HG03060 (cell line): ENCODE results near the gene GRAMD2A.

Source experiments
- ATAC-seq: cut with Tn5 transposase; IDR thresholded peaks from one replicate; pipeline ENCODE4 v1.9.1; 2021; ENCODE audit warnings: low read depth, moderate number of reproducible peaks; ENCODE audit not compliant: unreplicated experiment

The GRAMD2A gene

GRCh38 chr15:72169236-72169920, 28.2 kb downstream of the GRAMD2A start:
- ATAC-seq, result no peak

DNA sequence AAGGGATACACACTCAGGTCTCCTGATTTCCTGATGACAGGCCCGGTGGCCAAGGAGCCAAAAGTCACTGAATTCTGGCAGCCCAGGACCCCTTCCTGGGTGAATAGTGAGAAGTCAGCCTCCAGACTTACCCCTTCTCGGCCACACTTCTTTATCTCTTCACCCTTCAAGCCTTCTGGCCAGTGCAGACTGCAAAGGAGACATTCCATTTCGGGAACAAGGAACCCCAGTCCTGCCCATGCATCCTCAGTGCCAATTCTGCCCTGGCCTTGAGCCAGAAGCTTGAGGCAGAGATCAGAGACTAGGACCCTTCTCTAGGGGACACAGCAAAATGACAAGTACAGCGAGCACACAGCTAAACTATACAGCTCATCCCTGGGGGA, 28.8 kb downstream of the GRAMD2A start:
- no peak for ATAC-seq

GRCh38 chr15:72168131-72168807, 29.3 kb downstream of the GRAMD2A start:
- no peak for ATAC-seq

GRCh38 chr15:72167445-72167844, 30.1 kb downstream of the GRAMD2A start:
- ATAC-seq, result no peak

GRCh38 chr15:72166716-72167417, 30.7 kb downstream of the GRAMD2A start:
- no peak for ATAC-seq

- no peak for ATAC-seq
These were observed 33.9 kb downstream of the GRAMD2A start for GRCh38 chr15:72163719-72164118.

DNA sequence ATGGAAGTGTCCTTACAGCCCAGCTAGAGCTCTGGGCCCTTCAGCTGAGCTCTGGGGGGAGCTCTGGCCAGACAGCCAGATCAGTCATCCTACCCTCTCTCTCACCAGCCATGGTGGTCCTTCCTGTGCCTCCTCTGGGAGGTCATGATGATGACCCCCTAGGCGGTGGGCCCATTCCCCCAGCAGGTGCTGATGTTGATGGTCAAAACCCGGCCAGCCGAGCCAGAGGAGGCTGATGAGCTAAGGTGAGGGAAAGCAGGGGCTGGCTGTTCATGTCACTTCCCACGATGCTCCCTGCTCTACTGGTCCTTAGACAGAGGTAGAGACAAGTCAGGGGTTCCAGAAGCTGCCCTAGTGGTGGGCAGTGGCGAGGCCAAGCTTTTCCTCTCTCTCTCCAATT, 35.0 kb downstream of the GRAMD2A start:
- ATAC-seq, result no peak

DNA sequence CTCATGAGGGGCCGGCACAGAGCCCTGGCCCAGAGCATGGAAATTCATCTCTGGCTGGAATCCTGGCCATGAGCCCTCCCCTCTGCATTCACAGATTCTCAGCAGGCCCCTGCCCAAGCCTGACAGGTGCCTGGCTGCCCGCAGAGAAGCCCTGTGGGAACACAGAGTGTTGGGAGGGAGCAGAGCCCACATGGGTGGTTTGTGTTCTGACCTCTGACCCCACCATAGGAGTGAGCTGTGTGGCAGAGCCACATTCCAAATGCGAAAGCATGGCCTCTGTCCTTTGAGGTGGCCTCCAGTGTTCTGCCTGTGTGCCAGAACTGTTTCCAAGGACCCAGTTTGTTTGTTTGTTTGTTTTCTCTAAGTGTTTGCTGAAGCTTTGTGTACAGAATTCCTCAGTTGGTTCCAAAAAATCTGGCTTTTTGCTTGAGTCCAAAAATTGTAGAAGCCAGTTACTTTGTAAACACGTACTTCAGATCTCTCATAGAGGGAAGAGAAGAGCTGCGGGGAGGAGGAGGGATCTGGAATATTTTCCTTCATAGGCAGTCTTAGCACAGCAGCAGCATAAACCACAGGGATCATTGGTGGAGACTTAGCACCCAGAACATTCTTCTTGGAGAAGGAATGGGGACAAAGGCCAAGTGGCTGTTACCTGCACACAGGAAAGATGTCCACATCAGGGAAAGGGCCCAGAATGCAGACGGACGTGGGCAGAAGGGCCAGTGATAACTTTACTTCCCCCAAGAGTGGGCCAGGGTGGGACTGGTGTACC, 36.0 kb downstream of the GRAMD2A start:
- ATAC-seq, result no peak

DNA sequence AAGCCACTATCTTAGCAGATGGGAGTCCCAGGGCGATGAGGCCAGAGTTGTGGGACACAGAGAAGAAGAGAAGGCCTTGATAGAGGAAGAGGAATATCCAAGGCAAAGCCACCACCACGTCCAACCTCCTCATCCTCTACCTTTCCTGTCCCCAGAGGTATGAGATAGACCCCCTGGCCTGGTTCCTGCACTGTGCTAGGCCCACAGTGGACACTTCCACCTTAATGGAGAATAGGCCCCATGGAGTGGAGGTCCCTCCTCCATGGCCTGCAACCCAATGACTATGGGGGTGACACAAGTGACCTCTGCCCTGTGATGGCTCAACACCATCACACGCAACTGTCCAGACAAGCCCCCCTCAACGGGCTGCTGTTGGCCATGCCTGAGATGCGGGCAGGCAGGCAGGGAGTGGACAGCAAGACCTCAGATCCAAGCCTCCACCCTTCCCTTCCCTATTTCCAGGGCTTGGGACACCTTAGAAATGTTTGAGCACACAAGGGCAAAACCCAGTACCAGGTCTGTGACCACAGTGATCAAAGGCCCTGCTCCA, 36.8 kb downstream of the GRAMD2A start:
- ATAC-seq, result no peak

DNA sequence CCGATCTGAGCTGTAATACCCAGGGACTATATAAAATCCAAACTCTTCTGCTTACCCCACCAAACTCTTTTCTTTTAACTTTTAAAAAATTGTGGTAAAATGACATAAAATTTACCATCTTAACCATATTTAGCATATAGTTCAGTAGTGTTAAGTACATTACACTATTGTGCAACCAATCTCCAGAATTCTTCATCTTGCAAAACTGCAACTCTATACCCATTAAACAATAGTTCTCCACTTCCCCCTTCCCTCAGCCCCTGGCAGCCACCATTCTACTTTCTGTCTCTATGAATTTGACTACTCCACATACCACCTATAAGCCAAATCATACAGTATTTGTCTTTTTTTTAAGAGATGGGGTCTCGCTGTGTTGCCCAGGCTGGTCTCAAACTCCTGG, 40.7 kb downstream of the GRAMD2A start:
- ATAC-seq, result no peak

- ATAC-seq, result no peak
These were observed 41.7 kb downstream of the GRAMD2A start for GRCh38 chr15:72155635-72156616.

DNA sequence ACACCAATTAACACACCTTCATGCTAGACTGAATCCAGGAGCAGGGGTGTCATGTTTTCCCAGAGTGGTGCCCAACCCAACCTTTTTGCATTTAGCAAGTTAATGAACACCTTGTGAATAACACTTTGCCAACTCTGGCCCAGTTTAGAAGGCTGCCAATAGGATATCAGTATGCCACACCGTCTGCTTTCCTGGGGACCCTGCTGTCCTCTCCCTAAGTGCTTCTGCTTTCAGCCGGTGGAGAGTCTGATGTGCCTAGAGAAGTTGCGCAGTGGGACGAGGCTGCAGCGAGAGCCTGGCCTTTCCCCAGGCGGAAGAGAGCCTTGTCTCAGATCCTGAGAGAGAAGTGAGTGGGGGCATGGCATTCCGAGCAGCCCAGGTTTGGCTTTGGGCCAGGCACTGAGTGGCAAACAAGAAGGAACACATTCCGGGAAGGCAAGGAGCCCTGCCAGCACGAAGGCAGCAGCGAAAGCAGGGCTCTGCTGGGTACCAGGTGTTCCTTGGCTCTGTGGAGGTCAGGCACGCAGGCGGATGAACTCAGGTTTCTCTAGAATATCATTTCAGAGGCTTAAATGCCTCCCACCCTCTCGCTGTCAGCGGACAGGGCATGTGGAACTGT, 42.5 kb downstream of the GRAMD2A start:
- no peak for ATAC-seq

DNA sequence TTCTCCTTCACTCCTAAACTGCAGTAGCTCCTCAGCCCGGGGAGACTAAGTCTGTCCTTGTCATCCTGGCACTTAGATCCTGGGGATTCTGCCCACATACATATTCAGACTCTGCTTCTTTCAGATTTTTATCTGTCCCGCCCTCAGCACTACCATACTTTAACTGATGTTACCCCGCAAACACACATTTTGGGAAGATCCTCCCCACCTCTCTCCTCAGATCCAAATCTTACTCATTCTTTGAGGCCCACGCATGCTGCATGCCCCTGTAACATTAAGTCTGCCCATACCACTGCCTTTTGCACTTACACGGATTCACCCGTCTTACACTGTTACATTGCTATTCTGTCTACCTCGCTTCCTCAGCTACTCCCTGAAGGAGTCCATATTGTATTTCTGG, 43.3 kb downstream of the GRAMD2A start:
- no peak for ATAC-seq

DNA sequence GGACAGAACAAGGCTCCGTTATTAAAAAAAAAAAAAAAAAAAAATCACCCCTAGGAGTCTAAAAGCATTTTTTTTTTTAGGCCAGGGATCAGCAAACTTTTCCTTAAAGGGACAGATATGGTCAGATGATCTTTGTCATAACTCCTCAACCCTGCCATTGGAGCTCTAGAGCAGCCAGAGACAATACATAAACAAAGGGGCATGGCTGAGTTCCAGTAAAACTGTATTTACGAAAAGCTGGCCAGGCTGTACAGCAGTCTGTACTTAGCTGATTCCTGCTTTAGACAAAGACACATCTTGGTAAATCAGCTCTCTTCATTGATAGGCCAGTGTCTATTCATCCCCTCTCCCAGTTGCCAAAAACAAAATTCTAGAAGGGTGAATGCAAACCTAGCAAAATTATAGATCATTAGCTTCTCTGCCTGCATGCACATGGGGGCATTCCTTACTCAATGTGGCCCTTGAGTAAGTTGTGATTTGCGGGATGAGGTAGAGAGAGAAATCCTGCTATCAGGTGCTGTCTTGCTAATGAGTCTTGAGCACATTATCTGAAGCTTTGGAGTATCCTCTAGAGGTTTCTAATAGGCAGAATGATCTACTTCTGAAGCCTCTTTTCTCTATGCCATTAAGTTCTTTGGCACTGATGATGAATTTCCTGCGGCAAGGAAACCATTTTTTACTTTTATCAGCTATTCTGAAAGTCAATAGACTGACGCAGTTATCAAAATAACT, 44.2 kb downstream of the GRAMD2A start:
- ATAC-seq, result no peak

DNA sequence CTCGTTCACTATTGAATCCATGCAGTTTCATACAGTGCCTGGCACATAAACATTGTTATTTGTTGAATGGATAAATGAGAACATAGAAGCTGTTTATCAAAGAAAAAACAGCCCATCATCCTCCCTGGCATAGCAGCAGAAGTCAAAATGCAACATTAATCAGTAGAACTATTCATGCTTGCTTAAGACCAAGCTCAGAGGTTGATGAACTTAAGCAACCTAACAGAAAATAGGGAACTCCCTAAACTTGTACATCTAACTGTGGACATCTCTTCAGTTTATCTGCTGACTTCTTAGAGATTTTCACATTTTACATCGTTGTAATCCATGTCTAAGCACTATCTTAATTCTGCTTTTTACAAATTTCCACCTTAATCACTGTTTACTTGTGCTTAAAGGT, 50.2 kb downstream of the GRAMD2A start:
- ATAC-seq, result no peak

DNA sequence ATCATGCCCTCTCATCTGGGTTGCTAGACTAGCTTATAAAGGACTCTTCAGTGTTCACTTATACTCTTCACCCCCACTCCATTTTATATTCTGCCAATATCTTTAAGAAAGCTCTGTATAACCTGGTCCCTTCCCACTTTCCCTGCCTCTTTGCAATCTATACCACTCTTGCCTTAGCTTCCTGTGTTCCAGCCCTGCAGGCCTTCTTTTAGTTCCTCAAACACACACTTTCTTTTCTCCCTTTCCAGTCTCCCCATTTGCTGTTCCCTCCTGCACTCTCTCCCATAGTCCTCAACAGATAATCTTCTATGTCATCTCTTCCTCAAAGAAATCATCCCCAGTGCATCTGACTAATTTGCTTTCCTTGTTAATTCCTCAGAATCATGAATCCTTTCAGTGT, 50.7 kb downstream of the GRAMD2A start:
- ATAC-seq, result no peak

GRCh38 chr15:72146221-72146620, 51.4 kb downstream of the GRAMD2A start:
- ATAC-seq, result no peak
